Neural cell (in vitro differentiated cells): ENCODE results near the gene SLC25A47. TPM values are rescaled to one million over a fixed set of nuclear protein-coding genes. Genes with fewer than 3 reads are reported as not detected.
A peak's percentile ranks its signal among the peaks of the same experiment; 100 is the strongest.

Experiments used
- H2AFZ ChIP-seq: fragments of 200-600, 300-800 bp; sonication (generic), shearing (Covaris generic); 2 replicates; pipeline ENCODE4 v1.6.0; 2014; ENCODE audit warnings: low read depth, mild to moderate bottlenecking, antibody characterized with exemption, low read length, moderate library complexity
- H3F3A ChIP-seq: fragments of 200-600 bp; shearing (Covaris generic); 2 replicates; pipeline ENCODE4 v1.6.1; 2016; ENCODE audit warnings: mild to moderate bottlenecking, moderate library complexity, mixed read lengths, antibody characterized with exemption, low read length; ENCODE audit not compliant: insufficient read depth, poor library complexity, severe bottlenecking
- H3K27ac ChIP-seq: fragments of 200-600, 300-800 bp; sonication (generic), shearing (Covaris generic); 2 replicates; pipeline ENCODE4 v1.5.1; 2014; ENCODE audit warnings: mild to moderate bottlenecking, low read length, moderate library complexity
- H3K27me3 ChIP-seq: fragments of 300-800, 200-600 bp; sonication (generic), shearing (Covaris generic); 2 replicates; pipeline ENCODE4 v1.6.0; 2014; ENCODE audit warnings: mild to moderate bottlenecking, low read depth, low read length, moderate library complexity; ENCODE audit not compliant: insufficient read depth
- H3K36me3 ChIP-seq: fragments of 300-800, 200-600 bp; sonication (generic), shearing (Covaris generic); 2 replicates; pipeline ENCODE4 v1.5.1; 2014; ENCODE audit warnings: mild to moderate bottlenecking, antibody characterized with exemption, low read length, moderate library complexity; ENCODE audit not compliant: insufficient read depth
- H3K4me2 ChIP-seq: fragments of 300-800, 200-600 bp; sonication (generic), shearing (Covaris generic); 2 replicates; pipeline ENCODE4 v1.6.0; 2014; ENCODE audit warnings: mild to moderate bottlenecking, low read length
- H3K4me3 ChIP-seq: fragments of 300-800, 200-600 bp; sonication (generic), shearing (Covaris generic); 2 replicates; pipeline ENCODE4 v1.5.1; 2014; ENCODE audit warnings: mild to moderate bottlenecking, low read length, moderate library complexity
- H3K79me2 ChIP-seq: fragments of 200-600 bp; shearing (Covaris generic); replicated peaks from 2 replicates; pipeline ENCODE4 v1.6.0; 2014; ENCODE audit warnings: mild to moderate bottlenecking, low read length, moderate library complexity; ENCODE audit not compliant: insufficient read depth
- H3K9ac ChIP-seq: fragments of 300-800, 200-600 bp; sonication (generic), shearing (Covaris generic); 2 replicates; pipeline ENCODE4 v1.6.1; 2016; ENCODE audit warnings: mild to moderate bottlenecking, low read length, mixed read lengths
- H3K9me2 ChIP-seq: fragments of 200-600 bp; shearing (Covaris generic); 2 replicates; pipeline ENCODE4 v1.6.1; 2016; ENCODE audit warnings: mild to moderate bottlenecking, low read length, mixed read lengths; ENCODE audit not compliant: insufficient read depth
- H3K9me3 ChIP-seq: fragments of 200-600, 300-800 bp; sonication (generic), shearing (Covaris generic); 2 replicates; pipeline ENCODE4 v1.6.1; 2016; ENCODE audit warnings: mild to moderate bottlenecking, mixed run types, low read length, moderate library complexity, mixed read lengths
- H4K20me1 ChIP-seq: fragments of 200-600 bp; shearing (Covaris generic); 2 replicates; pipeline ENCODE4 v1.6.1; 2016; ENCODE audit warnings: mild to moderate bottlenecking, mixed run types; ENCODE audit not compliant: insufficient read depth
- CTCF ChIP-seq: fragments of 450-650 bp; IDR thresholded peaks from 2 replicates; pipeline ENCODE4 v1.5.1; 2014; ENCODE audit warnings: antibody characterized with exemption, mild to moderate bottlenecking, moderate library complexity; ENCODE audit not compliant: poor library complexity, severe bottlenecking
- EP300 ChIP-seq: fragments of 450-650 bp; conservative IDR thresholded peaks from 2 replicates; pipeline ENCODE4 v1.6.1; 2014; ENCODE audit warnings: antibody characterized with exemption, mild to moderate bottlenecking, moderate library complexity; ENCODE audit not compliant: poor library complexity, severe bottlenecking
- EZH2 ChIP-seq: fragments of 200-600, 300-800 bp; shearing (Covaris generic), sonication (generic); IDR thresholded peaks from 2 replicates; pipeline ENCODE4 v1.6.1; 2014; ENCODE audit warnings: antibody characterized with exemption, low read length, borderline replicate concordance, mild to moderate bottlenecking; ENCODE audit not compliant: insufficient read depth, poor library complexity, severe bottlenecking
- MXI1 ChIP-seq: fragments of 450-650 bp; conservative IDR thresholded peaks from 2 replicates; pipeline ENCODE4 v1.6.1; 2014; ENCODE audit warnings: antibody characterized with exemption, mild to moderate bottlenecking; ENCODE audit not compliant: poor library complexity, severe bottlenecking
- POLR2AphosphoS5 ChIP-seq: IDR thresholded peaks from 2 replicates; pipeline ENCODE4 v1.6.1; 2012
- RAD21 ChIP-seq: fragments of 450-650 bp; conservative IDR thresholded peaks from 2 replicates; pipeline ENCODE4 v1.6.1; 2014; ENCODE audit warnings: antibody characterized with exemption, mild to moderate bottlenecking, moderate library complexity
- REST ChIP-seq: IDR thresholded peaks from 2 replicates; pipeline ENCODE4 v1.6.1; 2012; ENCODE audit warnings: borderline replicate concordance
- SMC3 ChIP-seq: fragments of 450-650 bp; conservative IDR thresholded peaks from 2 replicates; pipeline ENCODE4 v1.6.1; 2014; ENCODE audit warnings: antibody characterized with exemption, mild to moderate bottlenecking, moderate library complexity; ENCODE audit not compliant: poor library complexity
- TAF1 ChIP-seq: IDR thresholded peaks from 2 replicates; pipeline ENCODE4 v1.6.1; 2012; ENCODE audit warnings: low read depth
- polyA plus RNA-seq: library from polyadenylated mRNA; depleted of rRNA; stranded (reverse); fragments of >200 nt; gene quantifications from 2 replicates; pipeline ENCODE4 v1.2.3, GENCODE V29; 2014

Gene SLC25A47
- polyA plus RNA-seq, 1 donor from 2014 or later: not detected

DNA sequence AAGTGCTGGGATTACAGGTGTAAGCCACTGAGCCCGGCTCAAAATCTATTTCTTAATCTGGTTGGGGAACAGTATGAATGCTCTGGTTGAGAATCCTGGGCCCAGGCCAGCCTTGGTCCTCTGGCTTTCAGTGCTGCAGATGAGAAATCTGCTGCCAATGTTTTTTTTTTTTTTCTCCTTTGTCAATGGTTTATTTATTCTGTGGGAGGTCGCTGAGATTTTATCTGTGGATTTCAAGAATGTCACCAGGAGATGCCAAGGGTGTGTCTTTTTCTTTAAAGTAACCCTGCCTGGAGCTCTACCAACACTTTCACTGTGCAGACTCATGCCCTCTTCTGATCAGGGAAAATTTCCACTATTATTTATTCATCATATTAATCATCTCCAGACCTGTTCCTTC, 20.5 kb upstream of the SLC25A47 start:
- no peaks in the 10 kb centered on the region for H3K9me2 ChIP-seq
- H3K27me3 ChIP-seq: no peaks in the 10 kb centered on the region
- H3K9me3 ChIP-seq: no peaks in the 10 kb centered on the region
- no peak overlapping the region for H2AFZ ChIP-seq
- no peak overlapping the region for H3K9ac ChIP-seq
- TF ChIP-seq EP300: no peak
- no peak for TF ChIP-seq TAF1
- TF ChIP-seq CTCF: no peak
- H3K36me3 ChIP-seq: no peaks in the 10 kb centered on the region
- no peaks in the 10 kb centered on the region for H3F3A ChIP-seq
- H3K79me2 ChIP-seq: peaks cover 64% of the 10 kb centered on the region
- H4K20me1 ChIP-seq: peaks cover 10% of the 10 kb centered on the region
- no peak overlapping the region for H3K4me3 ChIP-seq
- no peak overlapping the region for H3K4me2 ChIP-seq
- H3K27ac ChIP-seq: no peak overlapping the region

DNA sequence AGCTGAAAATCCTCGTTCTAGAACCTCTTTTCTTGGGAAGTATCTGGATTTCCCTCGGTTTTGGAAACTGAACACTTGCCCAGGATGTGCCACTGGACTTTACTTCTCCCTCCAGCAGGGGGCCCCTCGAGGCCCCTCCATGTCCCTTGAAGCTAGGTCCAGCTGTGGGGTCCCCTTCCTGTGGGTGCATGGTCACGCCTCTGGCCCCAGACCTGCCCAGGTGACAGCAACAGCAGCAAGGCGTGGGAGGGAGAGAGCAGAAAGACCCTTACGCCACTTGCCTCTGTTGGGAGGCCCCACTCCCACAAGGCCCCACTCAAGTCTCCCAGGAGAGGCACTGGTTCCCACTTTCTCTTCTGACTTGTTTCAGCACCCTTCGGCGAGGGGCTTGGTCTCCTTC, 20.0 kb upstream of the SLC25A47 start:
- H4K20me1 ChIP-seq: peaks cover 10% of the 10 kb centered on the region
- H3K27ac ChIP-seq: no peak overlapping the region
- peak overlapping the region; percentile 85 for H3K4me3 ChIP-seq
- peaks cover 69% of the 10 kb centered on the region for H3K79me2 ChIP-seq
- no peaks in the 10 kb centered on the region for H3K36me3 ChIP-seq
- H3K9me3 ChIP-seq: no peaks in the 10 kb centered on the region
- TF ChIP-seq EZH2 (no peak), POLR2AphosphoS5 (no peak), EP300 (no peak), CTCF (no peak)
- H3K9ac ChIP-seq: no peak overlapping the region
- H2AFZ ChIP-seq: no peak overlapping the region
- H3K9me2 ChIP-seq: no peaks in the 10 kb centered on the region
- H3K4me2 ChIP-seq: no peak overlapping the region
- no peaks in the 10 kb centered on the region for H3K27me3 ChIP-seq
- H3F3A ChIP-seq: no peaks in the 10 kb centered on the region

- Histone ChIP-seq H3K4me2 (peak overlapping the region; percentile 89), H2AFZ (no peak overlapping the region), H3K9me3 (no peaks in the 10 kb centered on the region), H3F3A (no peaks in the 10 kb centered on the region), H4K20me1 (peaks cover 10% of the 10 kb centered on the region), H3K27me3 (no peaks in the 10 kb centered on the region), H3K27ac (no peak overlapping the region), H3K36me3 (no peaks in the 10 kb centered on the region), H3K79me2 (peaks cover 74% of the 10 kb centered on the region), H3K9ac (peak overlapping the region; percentile 96), H3K4me3 (peak overlapping the region; percentile 85), H3K9me2 (no peaks in the 10 kb centered on the region)
- TF ChIP-seq REST (no peak), POLR2AphosphoS5 (no peak), SMC3 (no peak), TAF1 (no peak), RAD21 (no peak), CTCF (no peak), MXI1 (no peak), EP300 (no peak), EZH2 (no peak)
These were observed 19.2 kb upstream of the SLC25A47 start for GRCh38 chr14:100303925-100304324.
